Measurements from ENCODE around the gene LPP.
"Not testable (repeated sequence)": the region's sequence is repeated elsewhere in the genome, so short reads cannot be mapped to it uniquely, and the experiment has no call there.

The LPP gene

DNA sequence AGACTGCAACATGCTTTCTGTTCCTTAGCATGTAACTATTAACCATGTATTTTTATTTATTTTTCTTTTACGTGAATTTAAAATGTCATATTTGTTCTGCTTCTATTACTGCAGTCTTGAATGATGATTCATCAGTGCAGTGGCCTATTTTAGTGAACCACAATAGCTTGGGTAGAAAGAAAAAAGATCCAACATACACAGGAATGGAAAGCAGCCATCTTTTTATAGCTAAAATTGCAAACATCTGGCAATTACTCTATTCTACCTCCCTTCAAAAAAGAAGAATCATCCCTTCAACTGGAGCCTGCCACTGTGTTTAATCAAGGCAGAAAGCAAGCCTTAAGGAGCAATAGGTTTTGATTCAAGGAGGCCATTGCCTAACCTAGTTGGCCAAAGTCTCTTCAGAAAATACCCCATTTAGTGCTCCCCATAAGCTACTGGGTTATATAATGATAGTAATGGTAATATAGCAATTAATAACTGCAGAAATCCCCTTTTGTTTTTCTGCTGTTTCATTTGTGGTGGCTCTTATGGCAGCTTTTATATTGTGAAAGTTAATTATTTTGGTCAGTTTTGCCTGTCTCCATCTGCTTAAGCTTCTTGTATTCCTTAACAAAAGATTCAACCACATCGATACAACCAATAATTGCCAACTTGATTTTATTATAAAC, 267.3 kb downstream of the LPP start:
- no peak for DNase-seq (ENCODE audit: extremely low read depth in 1 of 2, low read depth in 1 of 2)

DNA sequence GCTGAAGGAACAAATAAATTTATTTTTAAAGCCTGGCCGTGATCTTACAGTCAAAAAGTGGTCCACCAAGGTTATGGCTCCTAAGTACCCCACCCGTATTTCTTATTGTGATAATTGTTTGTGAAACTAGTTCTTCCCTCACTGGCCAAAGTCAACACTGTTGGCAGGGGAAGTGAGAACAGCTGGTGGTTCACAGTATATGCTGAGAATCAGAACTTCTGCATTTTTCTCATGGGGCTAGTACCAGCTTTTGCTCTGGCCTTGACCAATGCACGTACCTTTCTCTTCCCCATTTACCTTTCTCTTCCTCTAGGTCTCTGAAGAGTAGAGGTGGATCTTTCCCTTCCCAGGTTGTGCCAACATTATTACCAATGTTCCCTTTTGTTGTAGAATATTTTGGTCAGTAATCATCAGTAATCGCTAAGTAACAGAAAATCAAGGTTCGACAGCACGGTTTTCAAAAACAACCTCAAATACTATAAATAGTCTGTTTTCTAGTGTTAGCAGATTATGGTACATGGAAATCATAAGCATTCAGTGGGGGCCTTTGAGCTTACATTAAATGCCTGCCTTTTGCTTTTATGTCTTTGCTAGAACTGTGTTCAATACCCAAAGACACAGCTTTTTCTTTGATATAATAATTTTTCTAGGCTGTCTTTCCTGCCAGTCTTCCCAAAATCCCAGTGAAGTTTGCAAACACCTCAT, 268.0 kb downstream of the LPP start:
- no peak for DNase-seq (ENCODE audit: extremely low read depth in 1 of 2, low read depth in 1 of 2)

DNA sequence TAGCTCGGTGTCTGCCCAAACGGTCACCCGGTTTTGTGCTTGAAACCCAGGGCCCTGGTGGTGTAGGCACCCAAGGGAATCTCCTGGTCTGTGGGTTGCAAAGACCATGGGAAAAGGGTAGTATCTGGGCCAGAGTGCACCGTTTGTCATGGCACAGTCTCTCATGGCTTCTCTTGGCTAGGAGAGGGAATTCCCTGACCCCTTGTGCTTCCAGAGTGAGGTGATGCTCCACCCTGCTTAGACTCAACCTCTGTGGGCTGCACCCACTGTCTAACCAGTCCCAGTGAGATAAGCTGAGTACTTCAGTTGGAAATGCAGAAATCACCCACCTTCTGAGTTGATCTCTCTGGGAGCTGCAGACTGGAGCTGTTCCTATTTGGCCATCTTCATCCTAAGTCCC, 274.0 kb downstream of the LPP start:
- not testable (repeated sequence) for DNase-seq (ENCODE audit: extremely low read depth in 1 of 2, low read depth in 1 of 2)

DNA sequence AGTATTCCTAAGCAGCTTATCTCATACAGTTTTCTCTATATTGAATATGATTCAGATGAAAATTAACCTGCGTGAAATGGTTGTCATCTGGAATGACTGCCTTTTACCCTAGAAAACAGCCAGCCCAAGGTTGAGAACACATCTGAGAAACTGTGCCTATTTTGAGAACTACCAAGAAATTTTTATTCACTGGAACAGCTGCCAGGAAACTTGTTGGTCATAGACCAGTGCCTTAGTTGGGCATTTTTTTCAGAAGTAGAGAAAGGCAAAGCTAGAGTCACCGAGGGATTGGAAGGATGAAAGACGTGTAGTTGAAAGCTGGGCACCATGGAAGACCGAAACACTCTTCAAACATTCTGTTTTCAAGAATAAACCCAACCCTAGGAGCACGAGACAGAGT, 277.1 kb downstream of the LPP start:
- no peak for DNase-seq (ENCODE audit: extremely low read depth in 1 of 2, low read depth in 1 of 2)

DNA sequence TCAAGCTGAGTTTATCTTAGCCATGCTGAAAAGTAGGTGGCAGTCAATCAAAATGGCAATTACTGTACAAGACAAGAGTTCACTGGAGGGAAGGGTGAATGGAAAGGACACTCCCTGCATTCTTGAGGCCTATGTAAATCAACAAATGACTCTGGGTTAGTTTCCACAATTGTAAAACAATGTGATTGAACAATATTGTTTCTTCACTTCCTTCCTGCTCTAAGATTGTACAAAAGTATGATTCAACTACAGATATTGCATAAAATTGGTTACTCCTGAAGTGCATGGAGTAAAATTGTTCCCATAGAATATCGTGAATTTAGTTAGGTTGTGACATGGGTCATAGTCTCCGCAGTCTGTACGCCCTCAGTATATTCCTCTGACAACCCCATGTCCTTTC, 277.6 kb downstream of the LPP start:
- DNase-seq (ENCODE audit: extremely low read depth in 1 of 2, low read depth in 1 of 2) = no peak

DNA sequence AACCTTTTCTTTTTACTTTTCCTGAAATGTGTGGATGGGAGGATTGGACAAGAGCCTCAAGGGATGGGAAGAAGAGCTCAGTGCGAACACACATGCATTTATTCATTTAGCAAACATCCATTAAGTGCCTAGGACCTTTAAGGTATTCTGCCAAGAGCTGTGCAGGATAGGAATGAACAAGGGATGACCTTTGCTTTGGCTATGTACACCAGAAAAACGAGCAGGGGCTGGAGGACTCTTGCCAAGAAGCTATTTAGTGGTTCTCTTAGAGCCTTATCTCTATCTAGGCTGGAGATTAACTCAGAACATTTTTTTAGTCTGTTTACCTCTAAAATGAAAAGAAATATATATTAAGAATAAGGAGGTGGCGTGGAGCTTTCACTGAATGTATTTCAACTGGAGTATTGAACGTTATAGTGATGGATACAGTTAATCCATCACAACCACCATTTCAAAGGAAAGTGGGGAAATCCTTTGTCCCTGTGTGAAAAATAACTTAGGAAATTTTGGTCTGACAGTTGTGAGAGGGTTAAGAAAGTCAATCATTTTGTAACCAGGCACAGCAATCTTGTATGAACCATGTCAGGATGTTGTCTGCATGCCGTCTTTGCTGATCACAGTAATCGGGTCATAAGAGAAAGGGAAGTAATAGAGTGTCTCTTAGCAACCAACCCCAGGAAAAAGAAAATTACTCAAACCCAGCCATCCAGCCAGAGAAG, 279.0 kb downstream of the LPP start:
- DNase-seq (ENCODE audit: extremely low read depth in 1 of 2, low read depth in 1 of 2) = no peak

DNA sequence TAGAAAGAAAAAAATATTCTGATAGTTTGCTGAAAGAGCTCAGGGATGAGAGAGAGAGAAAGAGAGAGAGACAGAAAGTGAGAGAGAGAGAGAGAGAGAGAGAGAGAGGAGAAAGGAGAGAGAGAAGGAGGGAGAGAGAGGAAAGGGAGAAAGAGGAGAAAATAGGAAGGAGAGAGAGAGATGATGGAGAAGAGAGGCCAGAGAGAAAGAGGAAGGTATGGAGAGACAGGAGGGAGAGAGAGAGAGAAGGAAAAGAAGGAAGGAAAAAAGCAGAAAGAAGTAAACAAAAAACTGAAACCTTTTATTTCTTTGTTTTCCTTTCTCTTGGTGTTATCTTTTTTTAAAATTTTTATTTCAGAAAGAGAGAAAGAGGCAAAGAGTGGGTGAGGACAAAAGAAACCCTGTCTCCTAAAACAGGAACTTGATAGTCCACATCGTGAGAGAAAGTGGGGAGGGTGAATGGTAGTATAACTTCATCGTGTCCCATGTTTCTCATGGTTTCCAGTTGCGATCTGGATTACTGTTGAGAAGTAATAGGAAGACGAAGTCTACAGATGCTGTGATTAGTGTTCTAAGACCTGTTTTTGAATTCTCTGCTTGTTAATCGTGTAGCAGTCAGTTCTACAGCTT, 279.7 kb downstream of the LPP start:
- no peak for DNase-seq (ENCODE audit: extremely low read depth in 1 of 2, low read depth in 1 of 2)

DNA sequence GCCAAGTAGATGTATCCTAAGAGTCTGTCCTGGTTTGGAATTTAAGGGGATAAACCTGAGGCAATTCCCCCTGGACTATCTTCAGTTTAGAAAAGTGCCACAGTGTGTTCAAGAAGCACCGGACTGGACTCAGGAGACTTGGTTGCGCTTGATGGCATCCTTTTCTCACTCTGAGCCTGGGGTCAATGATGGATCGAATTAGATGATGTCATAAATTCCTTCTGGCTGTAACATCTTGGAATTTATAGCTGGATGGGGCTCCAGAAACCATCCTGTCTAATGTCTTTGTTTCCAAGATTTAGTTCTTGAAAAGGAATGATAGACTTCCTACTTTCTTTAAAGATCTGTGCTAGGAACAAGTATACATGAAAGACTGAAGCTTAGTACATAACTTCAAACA, 280.6 kb downstream of the LPP start:
- no peak for DNase-seq (ENCODE audit: extremely low read depth in 1 of 2, low read depth in 1 of 2)

DNA sequence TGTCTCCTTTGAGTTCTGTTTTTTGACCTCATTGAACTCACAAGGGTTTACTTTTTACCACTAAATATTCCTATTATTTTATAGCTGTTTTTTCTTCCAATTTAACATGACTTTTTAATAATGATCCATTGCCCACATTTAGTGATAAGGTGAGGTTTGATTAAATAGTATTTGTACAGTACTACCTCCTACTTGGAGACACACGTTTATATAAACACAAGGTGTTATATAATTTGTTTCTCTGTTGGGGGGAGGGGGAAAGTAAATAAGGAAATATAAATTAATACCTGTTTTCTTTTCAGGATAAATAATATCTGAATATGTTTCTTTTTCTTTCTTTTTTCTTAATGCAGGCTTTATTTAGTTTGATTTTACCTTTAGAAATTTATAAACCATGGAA, 281.3 kb downstream of the LPP start:
- DNase-seq (ENCODE audit: extremely low read depth in 1 of 2, low read depth in 1 of 2) = no peak

DNA sequence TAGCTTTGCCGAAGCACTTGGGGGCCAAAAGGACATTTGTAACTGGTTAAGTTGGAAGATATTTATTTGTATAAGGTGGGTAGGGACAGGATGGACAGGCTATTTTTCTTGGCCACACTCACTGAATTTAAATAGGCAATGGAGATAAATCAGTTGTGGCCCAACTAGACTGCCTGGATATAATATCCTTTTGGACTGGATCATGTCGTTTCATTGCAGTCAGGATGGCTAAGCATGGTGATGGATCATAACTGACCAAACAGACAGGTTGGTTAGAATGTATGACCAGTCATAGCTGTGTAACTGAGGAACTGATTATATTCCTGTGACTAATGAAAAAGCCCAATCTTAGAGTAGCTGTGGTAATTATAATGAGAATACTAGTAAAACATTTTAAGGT, 284.0 kb downstream of the LPP start:
- DNase-seq (ENCODE audit: extremely low read depth in 1 of 2, low read depth in 1 of 2) = no peak

DNA sequence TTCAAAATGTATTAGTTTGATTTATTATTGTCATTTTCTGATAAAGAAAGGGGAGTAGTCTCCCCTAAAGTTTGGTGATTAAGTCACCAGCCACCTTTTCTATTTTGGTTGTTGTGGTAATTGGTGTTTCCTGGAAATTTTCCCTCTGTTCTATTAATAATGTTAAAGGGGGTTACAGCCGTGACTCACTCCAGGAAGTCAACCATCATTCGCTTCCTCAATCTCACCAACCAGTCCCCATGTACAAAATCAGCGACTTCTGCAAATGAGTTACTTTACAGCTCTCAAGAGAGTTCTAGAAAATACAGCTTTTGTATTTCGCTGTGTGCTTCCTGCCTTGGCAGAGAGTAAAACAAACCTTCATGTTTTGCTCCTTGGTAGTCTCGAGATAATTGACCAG, 285.1 kb downstream of the LPP start:
- DNase-seq (ENCODE audit: extremely low read depth in 1 of 2, low read depth in 1 of 2) = peak in 1 of 2 donors; percentile 4

DNA sequence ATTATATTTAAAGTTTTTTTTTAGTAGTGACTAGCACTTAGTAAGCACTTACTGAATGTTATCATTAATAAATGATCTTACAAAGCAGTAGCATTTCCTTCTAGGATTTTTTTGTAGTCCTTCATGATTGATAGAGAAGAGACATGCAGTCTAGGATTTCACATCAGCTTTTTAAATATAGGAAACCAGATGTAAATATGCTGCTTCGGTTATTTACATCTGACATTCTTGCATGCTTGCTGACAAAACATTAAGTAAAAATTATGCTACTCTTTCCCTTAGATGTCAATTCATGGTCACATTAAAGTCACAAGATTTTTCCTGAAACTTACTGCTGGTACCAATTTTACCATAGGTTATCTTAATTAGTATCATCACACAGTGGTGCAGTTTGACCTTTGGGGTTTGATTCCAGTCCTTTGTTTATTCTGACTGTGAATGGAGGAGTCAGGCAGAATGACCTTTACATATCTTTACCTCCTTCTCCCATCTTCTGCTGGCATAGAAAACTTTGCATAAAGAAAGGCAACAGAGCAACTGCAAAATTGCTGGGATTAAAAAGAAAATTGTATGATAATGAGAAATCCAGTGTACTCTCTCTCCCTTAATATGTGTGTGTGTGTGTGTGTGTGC, 286.5 kb downstream of the LPP start:
- DNase-seq (ENCODE audit: extremely low read depth in 1 of 2, low read depth in 1 of 2) = no peak

DNA sequence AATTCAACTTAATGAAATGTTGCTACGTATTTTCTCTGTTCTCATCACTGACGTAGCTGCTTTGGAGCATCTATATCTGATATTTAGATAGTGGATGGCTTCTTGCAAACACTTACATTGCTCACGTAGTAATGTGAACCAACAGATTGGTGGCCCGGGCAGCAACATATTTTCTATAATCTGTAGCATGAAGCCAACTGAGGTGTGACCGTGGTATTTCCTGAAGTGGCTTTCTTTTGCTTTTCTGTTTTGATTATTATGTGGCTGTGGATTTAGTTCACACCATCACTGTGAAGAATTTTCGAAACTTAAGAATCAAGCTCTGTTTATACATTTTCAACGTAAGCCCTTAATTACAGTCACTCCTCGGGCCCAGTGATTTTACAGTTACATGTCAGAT, 288.5 kb downstream of the LPP start:
- no peak for DNase-seq (ENCODE audit: extremely low read depth in 1 of 2, low read depth in 1 of 2)

DNA sequence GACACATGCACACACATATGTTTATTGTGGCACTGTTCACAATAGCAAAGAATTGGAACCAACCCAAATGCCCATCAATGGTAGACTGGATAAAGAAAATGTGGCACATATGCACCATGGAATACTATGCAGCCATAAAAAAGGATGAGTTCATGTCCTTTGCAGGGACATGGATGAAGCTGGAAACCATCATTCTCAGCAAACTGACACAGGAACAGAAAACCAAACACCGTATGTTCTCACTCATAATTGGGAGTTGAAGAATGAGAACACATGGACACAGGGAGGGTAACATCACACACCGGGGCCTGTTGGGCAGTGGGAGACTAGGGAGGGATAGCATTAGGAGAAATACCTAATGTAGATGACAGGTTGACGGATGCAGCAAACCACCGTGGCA, 291.2 kb downstream of the LPP start:
- DNase-seq (ENCODE audit: extremely low read depth in 1 of 2, low read depth in 1 of 2) = not testable (repeated sequence)

DNA sequence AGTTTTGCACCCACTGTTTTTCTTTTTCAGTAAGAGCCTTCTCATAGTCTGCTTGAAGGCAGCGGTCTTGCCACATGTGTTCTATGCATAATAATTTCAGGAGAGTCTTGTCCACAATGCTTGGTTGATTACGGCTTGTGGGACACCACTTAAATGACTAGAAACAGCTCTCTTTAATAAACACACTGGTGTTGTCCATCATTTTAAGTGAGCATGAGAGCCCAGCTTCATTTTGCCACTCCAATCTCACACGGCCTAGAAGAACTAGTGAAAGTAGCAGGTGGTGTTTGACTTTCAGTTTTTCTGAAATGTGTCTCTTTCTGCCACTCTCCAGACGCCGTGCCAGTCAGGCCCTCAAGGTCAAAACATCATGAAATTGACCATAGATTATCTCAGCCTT, 292.1 kb downstream of the LPP start:
- no peak for DNase-seq (ENCODE audit: extremely low read depth in 1 of 2, low read depth in 1 of 2)

DNA sequence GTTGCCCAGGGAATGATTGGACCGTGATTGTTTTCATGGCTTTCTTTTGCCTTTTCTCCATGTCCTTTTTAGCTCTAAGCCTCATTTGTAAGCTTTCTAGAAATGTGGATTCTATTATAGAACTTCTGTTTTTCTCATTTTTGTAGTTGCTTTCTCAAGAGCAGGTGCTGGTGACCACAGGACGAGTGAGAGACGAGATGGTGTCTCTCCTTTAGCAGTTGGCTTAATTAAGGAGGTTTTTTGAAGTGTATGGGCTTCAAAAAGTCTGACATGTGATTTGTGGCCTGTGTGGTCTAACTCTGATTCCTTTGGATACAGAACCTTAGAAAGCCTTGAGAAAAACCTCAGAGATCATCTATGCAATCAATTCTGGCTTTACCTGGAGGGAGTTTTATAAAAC, 292.8 kb downstream of the LPP start:
- no peak for DNase-seq (ENCODE audit: extremely low read depth in 1 of 2, low read depth in 1 of 2)

DNA sequence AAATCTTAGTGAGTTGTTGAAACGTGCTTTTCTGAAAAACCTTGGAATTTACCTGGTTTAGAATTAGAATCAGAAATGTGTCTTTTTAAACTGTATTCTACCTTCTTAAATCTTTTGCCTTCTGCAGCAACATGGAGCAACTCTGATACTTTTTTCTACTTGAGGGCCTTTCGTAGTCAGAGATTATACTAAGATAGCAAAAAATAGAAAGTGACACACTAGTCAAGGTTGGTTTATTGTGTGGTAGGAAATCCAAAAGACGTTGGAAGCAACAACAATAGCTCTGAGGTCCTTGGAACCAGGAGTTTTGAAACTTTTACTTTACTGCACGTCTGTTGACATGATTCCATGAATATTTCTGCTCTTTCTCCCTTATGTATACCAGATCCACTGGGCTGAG, 294.9 kb downstream of the LPP start:
- DNase-seq (ENCODE audit: extremely low read depth in 1 of 2, low read depth in 1 of 2) = no peak

DNA sequence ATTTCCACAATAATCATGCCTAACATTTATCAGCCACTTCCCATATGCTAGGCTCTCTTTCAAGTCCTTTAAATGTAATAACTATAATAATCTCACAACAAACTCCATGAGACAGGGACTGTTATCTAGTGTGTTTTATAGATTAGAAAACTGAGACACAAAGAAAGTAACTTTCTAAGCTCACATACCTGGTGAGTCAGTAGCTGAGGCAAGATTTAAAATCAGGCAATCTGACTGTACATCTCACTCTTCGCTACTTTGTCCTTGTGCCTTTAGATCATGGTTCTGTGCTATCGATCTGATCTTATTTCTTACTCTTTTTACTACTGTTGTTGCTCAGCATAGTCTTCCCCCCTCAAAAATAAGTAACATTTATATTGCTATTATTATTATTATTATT, 295.5 kb downstream of the LPP start:
- DNase-seq (ENCODE audit: extremely low read depth in 1 of 2, low read depth in 1 of 2) = no peak

DNA sequence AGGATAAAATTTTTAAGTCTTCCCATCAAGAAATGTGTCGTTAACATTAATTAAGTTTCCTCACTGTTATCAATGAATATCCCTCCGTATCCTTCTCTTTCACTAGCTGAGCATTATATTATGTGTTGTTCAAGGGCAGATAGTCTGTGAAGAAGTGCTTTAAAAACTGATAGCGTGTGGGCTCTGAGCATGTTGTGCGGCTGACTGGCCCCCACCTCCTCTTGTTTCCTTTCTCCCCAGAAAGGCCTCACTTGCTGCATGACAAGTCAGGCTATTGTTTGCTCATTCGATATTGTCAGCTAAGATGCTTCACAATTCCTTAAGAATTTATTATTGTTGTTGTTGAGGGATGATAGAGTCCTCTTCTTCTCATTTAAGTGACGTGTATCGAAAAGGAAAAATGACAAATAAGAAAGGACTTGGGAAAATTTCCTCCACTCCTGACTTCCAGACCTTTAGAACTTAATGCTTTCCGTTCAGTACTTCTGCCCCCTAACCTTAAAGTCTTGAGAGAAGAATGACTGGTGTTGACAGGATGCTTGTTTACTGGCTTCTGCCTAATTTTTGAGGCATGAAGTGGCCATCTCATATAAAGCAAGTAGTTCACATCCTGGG, 298.3 kb downstream of the LPP start:
- no peak for DNase-seq (ENCODE audit: extremely low read depth in 1 of 2, low read depth in 1 of 2)

DNA sequence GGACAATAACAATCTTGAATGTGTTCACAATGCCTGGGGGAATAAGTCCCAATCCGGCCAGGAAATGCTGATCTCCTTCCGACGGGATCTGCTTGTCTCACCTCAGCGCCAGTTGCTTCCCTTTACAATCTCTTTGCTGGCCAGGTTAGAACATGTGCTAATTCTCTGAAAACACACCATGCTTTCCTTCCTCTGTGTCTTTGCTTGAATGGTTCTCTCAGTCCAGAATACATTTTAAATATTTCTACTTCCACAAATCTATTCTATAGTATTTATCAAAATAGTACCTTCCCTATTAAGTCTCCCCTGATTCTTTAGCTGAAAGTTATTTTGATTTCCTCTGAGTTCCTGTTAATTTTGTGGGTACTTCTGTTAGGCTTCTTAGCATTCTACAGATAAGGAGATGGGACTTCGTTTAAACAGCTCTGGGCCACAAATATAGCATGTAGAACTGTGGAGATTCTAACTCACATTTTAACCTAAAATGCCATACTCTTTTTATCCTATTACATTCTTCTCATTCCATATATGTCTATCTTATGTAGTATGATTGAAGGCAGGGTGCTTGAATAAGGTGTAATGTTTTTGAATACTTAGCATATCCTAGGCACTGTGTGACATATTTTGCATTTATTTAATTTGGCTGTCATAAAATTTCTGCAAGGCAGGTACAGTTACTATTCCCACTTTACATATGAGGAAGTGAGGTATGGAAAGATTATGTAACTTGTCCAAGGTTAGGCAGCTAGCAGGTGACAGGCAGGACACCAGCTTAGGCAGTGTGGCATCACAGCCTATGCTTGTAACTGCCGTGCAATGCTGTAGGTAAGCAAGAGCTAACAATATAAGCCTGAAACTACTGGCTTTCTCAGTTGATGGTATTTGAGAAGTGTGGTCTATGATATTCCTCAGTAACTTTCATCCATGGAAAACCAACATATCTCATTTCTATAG, 299.8 kb downstream of the LPP start:
- DNase-seq (ENCODE audit: extremely low read depth in 1 of 2, low read depth in 1 of 2) = no peak
